HG02798 (cell line): ENCODE data around the gene THRB.

ENCODE experiments used
- ATAC-seq: cut with Tn5 transposase; IDR thresholded peaks from one replicate; pipeline ENCODE4 v1.9.1; 2021; ENCODE audit warnings: mild to moderate bottlenecking; ENCODE audit not compliant: unreplicated experiment, poor library complexity

The THRB gene

GRCh38 chr3:24494618-24495325, at the start of gene THRB:
TSS of gene THRB (minus strand) at chr3:24494850.
- peak; percentile 54 for ATAC-seq

- no peak for ATAC-seq
These were observed 47.3 kb upstream of the THRB start for GRCh38 chr3:24541935-24542334.

GRCh38 chr3:24540821-24541220, 46.2 kb upstream of the THRB start:
- ATAC-seq = no peak

GRCh38 chr3:24539699-24540098, 45.0 kb upstream of the THRB start:
- ATAC-seq = no peak

- no peak for ATAC-seq
These were observed 44.2 kb upstream of the THRB start for GRCh38 chr3:24538891-24539290.

GRCh38 chr3:24533561-24534193, 39.0 kb upstream of the THRB start:
- ATAC-seq = no peak

- no peak for ATAC-seq
These were observed 35.8 kb upstream of the THRB start for GRCh38 chr3:24530471-24530870.

- no peak for ATAC-seq
These were observed 34.6 kb upstream of the THRB start for GRCh38 chr3:24529210-24529609.

GRCh38 chr3:24526640-24527212, 32.1 kb upstream of the THRB start:
- ATAC-seq = no peak

GRCh38 chr3:24525557-24525956, 30.9 kb upstream of the THRB start:
- ATAC-seq = no peak

- ATAC-seq = no peak
These were observed 30.4 kb upstream of the THRB start for GRCh38 chr3:24525022-24525421.

- no peak for ATAC-seq
These were observed 29.5 kb upstream of the THRB start for GRCh38 chr3:24523988-24524727.

GRCh38 chr3:24523215-24523614, 28.6 kb upstream of the THRB start:
- no peak for ATAC-seq

GRCh38 chr3:24522146-24522579, 27.5 kb upstream of the THRB start:
- no peak for ATAC-seq

GRCh38 chr3:24521420-24522145, 26.9 kb upstream of the THRB start:
- peak; percentile 39 for ATAC-seq

- ATAC-seq = no peak
These were observed 26.3 kb upstream of the THRB start for GRCh38 chr3:24520976-24521419.

GRCh38 chr3:24520101-24520495, 25.4 kb upstream of the THRB start:
- ATAC-seq = no peak

GRCh38 chr3:24519368-24520100, 24.9 kb upstream of the THRB start:
- peak; percentile 65 for ATAC-seq

GRCh38 chr3:24518990-24519367, 24.3 kb upstream of the THRB start:
- ATAC-seq = no peak

GRCh38 chr3:24514119-24514518, 19.5 kb upstream of the THRB start:
- no peak for ATAC-seq
